GM12878 (cell line): Measurements from ENCODE around the gene SLAMF8. TPM values are rescaled to one million over a fixed set of nuclear protein-coding genes. Genes with fewer than 3 reads are reported as not detected.

Experiments
- ATAC-seq: fragments of 200-7000 bp; cut with Tn5 transposase; 3 replicates; pipeline ENCODE4 v1.9.1; 2020; ENCODE audit warnings: mild to moderate bottlenecking, moderate library complexity
- BruUV-seq: library from RNA; stranded (reverse); fragments of 400-500 nt; replicated peaks from 2 replicates; lab custom pipeline; 2021; lab: Mats Ljungman, UMichigan
- CTCF ChIA-PET: fragments of 300-600 bp; sonication (Branson Sonifier 250); formaldehyde crosslinking; extraction: SDS; loops from one replicate; lab custom pipeline; 2021; ENCODE audit warnings: inconsistent platforms; lab: Yijun Ruan, JAX
- POLR2A ChIA-PET: fragments of 350-600 bp; formaldehyde crosslinking; extraction: SDS; loops from one replicate; lab custom pipeline; 2021; ENCODE audit warnings: inconsistent platforms; lab: Charles Lee
- RAD21 ChIA-PET: fragments of 300-600 bp; sonication (Branson Sonifier 250); formaldehyde crosslinking; loops from one replicate; lab custom pipeline; 2023; ENCODE audit warnings: antibody characterized with exemption; ENCODE audit not compliant: unreplicated experiment; lab: Charles Lee
- SMC1A ChIA-PET: fragments of 300-600 bp; sonication (Branson Sonifier 250); formaldehyde crosslinking; loops from one replicate; lab custom pipeline; 2023; ENCODE audit not compliant: unreplicated experiment, uncharacterized antibody; lab: Charles Lee
- DNase-seq: peaks from one replicate; pipeline ENCODE4 v3.0.0-alpha.2; 2011; ENCODE audit warnings: low read depth, low spot score
- FAIRE-seq: peaks from 3 replicates; lab custom pipeline; 2011; peaks lifted over from hg19 to GRCh38; lab: Jason Lieb, UNC
- H2AFZ ChIP-seq: 2 replicates; pipeline ENCODE4 v1.6.0; 2011; ENCODE audit warnings: low read depth, low read length, control low read depth; ENCODE audit not compliant: control insufficient read depth
- H3K27ac ChIP-seq: 2 replicates; pipeline ENCODE4 v1.5.1; 2011; ENCODE audit warnings: control low read depth; ENCODE audit not compliant: control insufficient read depth, insufficient read depth
- H3K27me3 ChIP-seq, 2 experiments: replicated peaks in 1 of 2; 2 replicates each; pipeline versions ENCODE4 v1.6.0 to v1.6.1; 2011; ENCODE audit warnings: low read length in 1 of 2; ENCODE audit not compliant: control insufficient read depth in 2 of 2, insufficient read depth in 2 of 2
- H3K36me3 ChIP-seq, 2 experiments: 2 replicates each; pipeline ENCODE4 v1.5.1; 2011; ENCODE audit warnings: low read length in 1 of 2; ENCODE audit not compliant: control insufficient read depth in 2 of 2, insufficient read depth in 2 of 2
- H3K4me1 ChIP-seq: 2 replicates; pipeline ENCODE4 v1.6.1; 2011; ENCODE audit warnings: mild to moderate bottlenecking, low read length, moderate library complexity, mixed read lengths; ENCODE audit not compliant: control insufficient read depth, insufficient read depth
- H3K4me2 ChIP-seq: 2 replicates; pipeline ENCODE4 v1.6.0; 2011; ENCODE audit warnings: control low read depth; ENCODE audit not compliant: control insufficient read depth, insufficient read depth
- H3K4me3 ChIP-seq: fragments of 200-600 bp; sonication (generic); 2 replicates; pipeline ENCODE4 v1.5.1; 2016
- H3K79me2 ChIP-seq: 2 replicates; pipeline ENCODE4 v1.6.0; 2011; ENCODE audit warnings: low read length; ENCODE audit not compliant: control insufficient read depth, insufficient read depth
- H3K9ac ChIP-seq: 2 replicates; pipeline ENCODE4 v1.8.0; 2011; ENCODE audit warnings: low read length, control low read depth, mixed read lengths; ENCODE audit not compliant: control insufficient read depth, insufficient read depth
- H3K9me3 ChIP-seq: replicated peaks from 3 replicates; pipeline ENCODE4 v1.5.1; 2011; ENCODE audit warnings: mild to moderate bottlenecking, low read length; ENCODE audit not compliant: control insufficient read depth, insufficient read depth
- H4K20me1 ChIP-seq: 2 replicates; pipeline ENCODE4 v1.6.0; 2011; ENCODE audit not compliant: control insufficient read depth, insufficient read depth
- BCL11A ChIP-seq: IDR thresholded peaks from 2 replicates; pipeline ENCODE4 v1.6.1; 2011; ENCODE audit warnings: low read depth, low read length
- EED ChIP-seq: sonication (generic); IDR thresholded peaks from 2 replicates; pipeline ENCODE4 v1.6.1; 2016; ENCODE audit warnings: antibody characterized with exemption, low read depth
- ESRRA ChIP-seq: IDR thresholded peaks from 2 replicates; pipeline ENCODE4 v1.6.1; 2012; ENCODE audit warnings: mild to moderate bottlenecking, low read length, improper control_type of control experiment
- ETV6 ChIP-seq, 2 experiments: fragments of 450-650 bp in 1 of 2; IDR thresholded peaks in 1 of 2; conservative IDR thresholded peaks in 1 of 2; 2 replicates each; pipeline ENCODE4 v1.6.1; 2014; ENCODE audit warnings: antibody characterized with exemption in 1 of 2, borderline replicate concordance in 1 of 2, low read depth in 1 of 2, mild to moderate bottlenecking in 1 of 2, moderate library complexity in 1 of 2
- FOXM1 ChIP-seq: IDR thresholded peaks from 2 replicates; pipeline ENCODE4 v1.6.1; 2012; ENCODE audit warnings: low read depth, mild to moderate bottlenecking, inconsistent platforms, low read length, moderate library complexity
- IKZF1 ChIP-seq: fragments of 450-650 bp; conservative IDR thresholded peaks from 2 replicates; pipeline ENCODE4 v1.6.1; 2017; ENCODE audit warnings: antibody characterized with exemption, mild to moderate bottlenecking
- IKZF2 ChIP-seq, 2 experiments: fragments of 450-650 bp; IDR thresholded peaks; 2 replicates each; pipeline ENCODE4 v1.6.1; 2017; ENCODE audit warnings: mild to moderate bottlenecking in 2 of 2, moderate library complexity in 2 of 2
- IRF4 ChIP-seq: IDR thresholded peaks from 2 replicates; pipeline ENCODE4 v1.6.1; 2011; ENCODE audit warnings: low read depth, low read length
- JUNB ChIP-seq: IDR thresholded peaks from 2 replicates; pipeline ENCODE4 v1.6.1; 2016; ENCODE audit warnings: antibody characterized with exemption, mild to moderate bottlenecking
- JUND ChIP-seq: IDR thresholded peaks from 2 replicates; pipeline ENCODE4 v1.6.1; 2012; ENCODE audit warnings: low read depth, mild to moderate bottlenecking, low read length, improper control_type of control experiment, moderate library complexity
- MTA3 ChIP-seq: IDR thresholded peaks from 2 replicates; pipeline ENCODE4 v1.6.1; 2012; ENCODE audit warnings: low read length, inconsistent platforms, borderline replicate concordance
- NFIC ChIP-seq: IDR thresholded peaks from 2 replicates; pipeline ENCODE4 v1.6.1; 2012; ENCODE audit warnings: low read depth, mild to moderate bottlenecking, inconsistent platforms, low read length, moderate library complexity
- RUNX3 ChIP-seq: IDR thresholded peaks from 2 replicates; pipeline ENCODE4 v1.6.1; 2012; ENCODE audit warnings: low read length, inconsistent platforms
- SPI1 ChIP-seq: IDR thresholded peaks from 2 replicates; pipeline ENCODE4 v1.6.1; 2011; ENCODE audit warnings: low read depth, mild to moderate bottlenecking, low read length, moderate library complexity, borderline replicate concordance; ENCODE audit not compliant: insufficient read depth
- TCF7 ChIP-seq: IDR thresholded peaks from 2 replicates; pipeline ENCODE4 v1.6.1; 2014; ENCODE audit warnings: antibody characterized with exemption, borderline replicate concordance
- ZNF24 ChIP-seq: fragments of 450-650 bp; IDR thresholded peaks from 2 replicates; pipeline ENCODE4 v1.6.1; 2017; ENCODE audit warnings: antibody characterized with exemption, mild to moderate bottlenecking
- WGBS: methylation state at CpG from one replicate; pipeline ENCODE4 v1.1.6; 2016; ENCODE audit warnings: low lambda C conversion rate; ENCODE audit not compliant: insufficient replicate concordance, insufficient coverage; ENCODE audit errors: missing lambda C conversion rate; 5-methylcytosine and 5-hydroxymethylcytosine counted together
- in situ Hi-C: fragments of 300-500 bp; cut with MboI; formaldehyde crosslinking; loops from 9 replicates; pipeline ENCODE4 v1.14.3; 2018; ENCODE audit warnings: mixed read lengths
- intact Hi-C: fragments of 100-400 bp; cut with micrococcal nuclease; formaldehyde crosslinking; loops from one replicate; pipeline ENCODE4 v1.14.2; 2022; ENCODE audit not compliant: unreplicated experiment
- polyA plus RNA-seq, 11 experiments: library from polyadenylated mRNA; depleted of rRNA in 4 of 11; unstranded in 6 of 11; stranded (reverse) in 5 of 11; fragments of >200 nt; fragmentation: Nextera tagmentation in 4 of 11; fragmentation: Illumina TruSeq in 1 of 11; extraction: Ambion mirVana in 4 of 11; extraction: Trizol in 1 of 11; gene quantifications; 1 replicate in 1 of 11; 2 replicates in 10 of 11; pipeline versions ENCODE4 v1.2.1 to v1.2.3, GENCODE V29; 2011 to 2016; ENCODE audit warnings: inconsistent platforms in 2 of 11, missing spikeins in 2 of 11, low read depth in 1 of 11
- total RNA-seq, 4 experiments: library from RNA; depleted of rRNA in 3 of 4; stranded (reverse); fragments of >200 nt in 3 of 4; fragmentation: Illumina TruSeq in 1 of 4; extraction: Trizol in 1 of 4; gene quantifications; 2 replicates each; pipeline versions ENCODE4 v1.2.1 to v1.2.3, GENCODE V29; 2013 to 2021
- TF ChIP-seq, protein P1 (sequence below): IDR thresholded peaks from 2 replicates; pipeline ENCODE4 v1.6.1; 2012; ENCODE audit warnings: low read length, inconsistent platforms

Gene SLAMF8
- total and polyA plus RNA-seq, 10 of the 15 experiments (the other 5 are each of a cell fraction or from before 2014, with no cell fraction given), result 0.04 to 0.69 (median 0.10) TPM; not detected in 3

DNA sequence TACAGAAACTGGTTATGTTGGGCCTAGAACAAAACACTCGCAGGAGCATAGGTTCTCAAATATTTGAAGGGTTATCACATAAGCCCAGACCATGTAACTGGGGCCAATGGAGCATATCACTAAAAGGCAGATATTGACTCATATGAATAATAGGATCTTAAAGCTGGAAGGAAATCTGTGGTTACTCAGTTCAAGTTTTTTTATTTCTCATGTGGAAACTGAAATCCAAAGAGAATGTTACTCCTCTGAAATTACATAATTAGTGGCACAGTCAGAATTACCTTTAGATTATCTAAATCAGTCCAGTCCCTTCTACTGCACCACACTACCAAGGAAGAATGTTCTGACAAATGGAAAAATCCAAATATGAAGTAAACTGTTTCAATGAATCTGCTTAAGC lies 12.0 kb downstream of the SLAMF8 start:
- in situ Hi-C loops (no loop called here), intact Hi-C loops (loop anchor here (2.0 kb wide), 1 partner anchor 52 kb away; no protein-coding TSS in a partner anchor)
- no peak overlapping the region for H3K4me3 ChIP-seq
- H3K4me1 ChIP-seq, result peaks cover 26% of the 10 kb centered on the region
- H3K9me3 ChIP-seq, result no peaks in the 10 kb centered on the region
- POLR2A ChIA-PET, result no interaction called here
- H3K27ac ChIP-seq, result peak overlapping the region; percentile 68
- no peaks in the 10 kb centered on the region for H3K36me3 ChIP-seq
- SMC1A ChIA-PET, result interaction anchor here (2.3 kb wide), 1 partner anchor 39 kb away, joined by 6 read pairs; no protein-coding TSS in a partner anchor
- H4K20me1 ChIP-seq, result no peaks in the 10 kb centered on the region
- no TSS peak for BruUV-seq
- TF ChIP-seq FOXM1 (peak; percentile 53; the same call in 1 of the 2 replicates), SPI1 (0 out of 2 replicates have a peak, but pooled peaks have one; percentile 28), BCL11A (no peak), TCF7 (peak; percentile 51; the same call in 1 of the 2 replicates), ETV6 (conservative IDR thresholded peaks at IDR 0.05 in 1 of 2, IDR thresholded peaks at IDR 0.05 in 1 of 2; ENCODE audit: borderline replicate concordance in 1 of 2, low read depth in 1 of 2) (peak in 1 of 2 experiments; percentile 77; a peak in 1 of 4 replicates), IRF4 (peak; percentile 36; the same call in 1 of the 2 replicates), MTA3 (peak; percentile 59; the same call in 1 of the 2 replicates), ZNF24 (no peak), NFIC (peak; percentile 82), ESRRA (no peak), IKZF2 (IDR thresholded peaks at IDR 0.05) (peak; percentile 79; a peak in 3 of 4 replicates), JUND (no peak), JUNB (peak; percentile 83), IKZF1 (peak; percentile 39; the same call in 1 of the 2 replicates), EED (peak; percentile 69), RUNX3 (peak; percentile 93)
- TF ChIP-seq, protein P1, sequence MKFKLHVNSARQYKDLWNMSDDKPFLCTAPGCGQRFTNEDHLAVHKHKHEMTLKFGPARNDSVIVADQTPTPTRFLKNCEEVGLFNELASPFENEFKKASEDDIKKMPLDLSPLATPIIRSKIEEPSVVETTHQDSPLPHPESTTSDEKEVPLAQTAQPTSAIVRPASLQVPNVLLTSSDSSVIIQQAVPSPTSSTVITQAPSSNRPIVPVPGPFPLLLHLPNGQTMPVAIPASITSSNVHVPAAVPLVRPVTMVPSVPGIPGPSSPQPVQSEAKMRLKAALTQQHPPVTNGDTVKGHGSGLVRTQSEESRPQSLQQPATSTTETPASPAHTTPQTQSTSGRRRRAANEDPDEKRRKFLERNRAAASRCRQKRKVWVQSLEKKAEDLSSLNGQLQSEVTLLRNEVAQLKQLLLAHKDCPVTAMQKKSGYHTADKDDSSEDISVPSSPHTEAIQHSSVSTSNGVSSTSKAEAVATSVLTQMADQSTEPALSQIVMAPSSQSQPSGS, result peak; percentile 70
- no peaks in the 10 kb centered on the region; a peak in 1 of 4 replicates for H3K27me3 ChIP-seq
- RAD21 ChIA-PET, result interaction anchor here (2.1 kb wide), 1 partner anchor 51 kb away, joined by 4 read pairs; no protein-coding TSS in a partner anchor
- WGBS, result 0% methylated on average over 1 of the region's 1 CpG
- H2AFZ ChIP-seq, result no peak overlapping the region
- H3K4me2 ChIP-seq, result peak overlapping the region; percentile 13; the same call in 1 of the 2 replicates
- CTCF ChIA-PET, result interaction anchor here (0.8 to 2.3 kb wide), 2 partner anchors 33 to 52 kb away, joined by 3 to 7 read pairs; no protein-coding TSS in a partner anchor
- FAIRE-seq, result no peak
- peak; percentile 88 for ATAC-seq
- H3K9ac ChIP-seq, result no peak overlapping the region
- H3K79me2 ChIP-seq, result no peaks in the 10 kb centered on the region
- DNase-seq, result peak; percentile 31
